OCI-LY1 (cell line): ENCODE measurements around the gene PLA2G2F.
"Not testable (repeated sequence)": the region's sequence is repeated elsewhere in the genome, so short reads cannot be mapped to it uniquely, and the experiment has no call there.

ENCODE experiments used
- H2AFZ ChIP-seq: fragments of 200-600 bp; sonication (generic), shearing (Covaris generic); 2 replicates; pipeline ENCODE4 v1.6.0; 2014; ENCODE audit warnings: antibody characterized with exemption, mild to moderate bottlenecking, low read length
- H3F3A ChIP-seq: fragments of 200-600 bp; sonication (generic), shearing (Covaris generic); 2 replicates; pipeline ENCODE4 v1.6.0; 2014; ENCODE audit warnings: mild to moderate bottlenecking, antibody characterized with exemption, low read length, moderate library complexity; ENCODE audit not compliant: insufficient read depth
- H3K27ac ChIP-seq: fragments of 200-600 bp; sonication (generic); 2 replicates; pipeline ENCODE4 v1.5.1; 2014; ENCODE audit warnings: low read length, mixed run types, mild to moderate bottlenecking, low read depth; ENCODE audit not compliant: poor library complexity, severe bottlenecking
- H3K27me3 ChIP-seq: fragments of 200-600 bp; sonication (generic); 2 replicates; pipeline ENCODE4 v1.6.0; 2014; ENCODE audit warnings: antibody characterized with exemption, mild to moderate bottlenecking, low read length, moderate library complexity; ENCODE audit not compliant: insufficient read depth
- H3K36me3 ChIP-seq: fragments of 200-600 bp; sonication (generic); 2 replicates; pipeline ENCODE4 v1.6.1; 2014; ENCODE audit warnings: mild to moderate bottlenecking, antibody characterized with exemption, low read length, moderate library complexity, mixed read lengths; ENCODE audit not compliant: insufficient read depth
- H3K4me1 ChIP-seq: fragments of 200-600 bp; sonication (generic); 2 replicates; pipeline ENCODE4 v1.5.1; 2014; ENCODE audit warnings: mild to moderate bottlenecking, low read length, moderate library complexity; ENCODE audit not compliant: insufficient read depth, severe bottlenecking
- H3K4me2 ChIP-seq: fragments of 200-600 bp; sonication (generic), shearing (Covaris generic); 2 replicates; pipeline ENCODE4 v1.6.1; 2014; ENCODE audit warnings: low read length
- H3K4me3 ChIP-seq: fragments of 200-600 bp; sonication (generic); 2 replicates; pipeline ENCODE4 v1.5.1; 2014; ENCODE audit warnings: low read length, low read depth, mild to moderate bottlenecking, mixed read lengths; ENCODE audit not compliant: poor library complexity, severe bottlenecking
- H3K79me2 ChIP-seq: fragments of 200-600 bp; shearing (Covaris generic); 2 replicates; pipeline ENCODE4 v1.6.1; 2016; ENCODE audit warnings: mixed run types, low read length, mixed read lengths; ENCODE audit not compliant: insufficient read depth
- H3K9ac ChIP-seq: fragments of 200-600 bp; sonication (generic), shearing (Covaris generic); 2 replicates; pipeline ENCODE4 v1.6.1; 2014; ENCODE audit warnings: mild to moderate bottlenecking, low read length, mixed read lengths
- H3K9me2 ChIP-seq: fragments of 200-600 bp; sonication (generic), shearing (Covaris generic); 2 replicates; pipeline ENCODE4 v1.6.1; 2014; ENCODE audit warnings: low read depth, mild to moderate bottlenecking, low read length, mixed read lengths
- H3K9me3 ChIP-seq: fragments of 200-600 bp; shearing (Covaris generic); 2 replicates; pipeline ENCODE4 v1.6.1; 2014; ENCODE audit warnings: low read length, mixed read lengths
- H4K20me1 ChIP-seq: fragments of 200-600 bp; sonication (generic), shearing (Covaris generic); 2 replicates; pipeline ENCODE4 v1.6.0; 2016; ENCODE audit warnings: mild to moderate bottlenecking, low read length; ENCODE audit not compliant: insufficient read depth
- CTCF ChIP-seq: fragments of 200-600 bp; sonication (generic), shearing (Covaris generic); IDR thresholded peaks from 2 replicates; pipeline ENCODE4 v1.5.1; 2017; ENCODE audit warnings: mild to moderate bottlenecking, antibody characterized with exemption, low read length, moderate library complexity, mixed read lengths
- EZH2 ChIP-seq: fragments of 200-600 bp; sonication (generic), shearing (Covaris generic); IDR thresholded peaks from 2 replicates; pipeline ENCODE4 v1.8.0; 2017; ENCODE audit warnings: borderline replicate concordance, mixed run types, mild to moderate bottlenecking, antibody characterized with exemption, low read length, moderate library complexity, mixed read lengths

The PLA2G2F gene

GRCh38 chr1:20125100-20125499, 14.0 kb upstream of the PLA2G2F start:
- Histone ChIP-seq H3K27ac (no peak overlapping the region), H3K9me2 (no peaks in the 10 kb centered on the region), H3K4me2 (no peak overlapping the region), H3K4me1 (no peaks in the 10 kb centered on the region), H3K9me3 (no peaks in the 10 kb centered on the region), H3K4me3 (no peak overlapping the region), H3F3A (no peaks in the 10 kb centered on the region), H3K27me3 (no peaks in the 10 kb centered on the region), H3K79me2 (no peaks in the 10 kb centered on the region), H3K9ac (no peak overlapping the region), H3K36me3 (no peaks in the 10 kb centered on the region), H4K20me1 (no peaks in the 10 kb centered on the region), H2AFZ (no peak overlapping the region)
- TF ChIP-seq CTCF: no peak
- TF ChIP-seq EZH2: no peak

DNA sequence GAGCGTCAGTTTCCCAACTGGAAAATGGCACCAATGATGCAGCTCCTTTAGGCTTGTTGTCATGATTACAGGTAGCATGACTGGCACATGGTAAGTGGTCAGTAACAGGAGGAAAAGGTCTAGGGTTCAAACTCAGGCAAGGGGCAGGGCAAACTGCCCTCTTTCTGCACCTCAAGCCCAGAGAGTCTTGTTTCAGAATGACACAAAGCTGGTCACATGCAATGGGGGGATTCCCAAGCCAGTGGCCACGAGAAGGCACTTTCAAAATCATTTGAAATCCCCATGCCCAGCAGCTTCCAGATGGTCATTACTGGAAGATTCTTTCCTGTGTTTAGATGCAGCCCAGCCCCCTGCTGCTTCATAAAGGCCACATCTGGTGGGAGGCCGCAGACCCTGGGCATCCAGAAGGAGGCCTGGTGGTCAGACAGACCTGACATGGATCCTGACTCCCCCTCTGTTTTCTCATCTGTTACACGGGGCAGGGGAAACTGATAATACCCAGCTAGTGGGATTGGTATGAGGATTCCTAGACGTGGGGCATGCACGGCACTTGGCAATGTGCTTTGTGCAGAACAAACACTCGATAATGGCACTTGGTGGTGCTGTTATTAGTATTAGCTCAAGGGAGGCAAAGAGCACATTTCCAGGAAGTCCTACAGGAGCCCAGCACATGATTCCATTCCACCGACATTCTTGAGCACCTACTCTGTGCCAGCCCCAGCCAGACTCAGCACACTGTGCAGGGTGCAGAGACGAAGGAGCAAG, 12.9 kb upstream of the PLA2G2F start:
- Histone ChIP-seq H3K9me2 (no peaks in the 10 kb centered on the region), H3K4me1 (no peaks in the 10 kb centered on the region), H3K9me3 (no peaks in the 10 kb centered on the region), H3K79me2 (no peaks in the 10 kb centered on the region), H3K27ac (no peak overlapping the region), H3K4me2 (no peak overlapping the region), H3K9ac (no peak overlapping the region), H2AFZ (no peak overlapping the region), H3K27me3 (no peaks in the 10 kb centered on the region), H3F3A (no peaks in the 10 kb centered on the region), H3K36me3 (no peaks in the 10 kb centered on the region), H4K20me1 (no peaks in the 10 kb centered on the region), H3K4me3 (no peak overlapping the region)
- TF ChIP-seq EZH2 (no peak), CTCF (no peak)

GRCh38 chr1:20126806-20127440, 12.2 kb upstream of the PLA2G2F start:
- no peak for TF ChIP-seq CTCF
- TF ChIP-seq EZH2: no peak
- Histone ChIP-seq H2AFZ (no peak overlapping the region), H3K4me1 (no peaks in the 10 kb centered on the region), H3K36me3 (no peaks in the 10 kb centered on the region), H3K27me3 (no peaks in the 10 kb centered on the region), H3K4me3 (no peak overlapping the region), H3K9me2 (no peaks in the 10 kb centered on the region), H3K27ac (no peak overlapping the region), H4K20me1 (no peaks in the 10 kb centered on the region), H3K79me2 (no peaks in the 10 kb centered on the region), H3F3A (no peaks in the 10 kb centered on the region), H3K9me3 (no peaks in the 10 kb centered on the region), H3K4me2 (no peak overlapping the region), H3K9ac (no peak overlapping the region)

- not testable (repeated sequence) for H3K9me2 ChIP-seq, H3K36me3 ChIP-seq, H3K79me2 ChIP-seq, H3K4me1 ChIP-seq, H3K27me3 ChIP-seq, H4K20me1 ChIP-seq, H3K9ac ChIP-seq, H2AFZ ChIP-seq, H3K27ac ChIP-seq, H3K4me3 ChIP-seq, H3F3A ChIP-seq, H3K4me2 ChIP-seq, H3K9me3 ChIP-seq
Observed at GRCh38 chr1:20130518-20130917, 8.6 kb upstream of the PLA2G2F start.
